ENCODE results near the gene MS4A6A.

DNA sequence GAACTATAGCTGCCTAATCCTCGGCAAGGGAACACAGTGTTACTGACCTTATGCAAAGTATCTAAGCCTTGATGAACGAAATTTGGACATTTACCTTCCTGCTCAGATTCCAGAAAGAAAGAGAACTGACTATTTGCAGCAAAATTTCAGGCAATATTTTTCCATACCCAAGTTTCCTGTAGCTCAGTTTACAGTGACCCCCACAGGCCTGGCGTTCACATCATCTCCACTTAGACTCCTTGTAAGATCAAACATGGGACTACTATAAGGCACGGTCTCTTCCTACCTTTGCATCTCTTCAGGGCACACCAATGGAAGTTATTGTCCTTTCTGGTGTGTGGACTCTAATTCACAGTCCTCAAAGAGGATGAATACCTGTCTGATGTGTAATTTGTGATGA is 21.1 kb downstream of the MS4A6A start:
- TF ChIP-seq CTCF (IDR thresholded peaks at IDR 0.05; ENCODE audit: low read length) (no peak), EZH2 (optimal IDR thresholded peaks at IDR 0.05; ENCODE audit: low read depth, low read length) (no peak)

All from MM.1S (cell line).